GM10847 (cell line): ENCODE data around the gene TPO.

Experiments used
- POLR2A ChIP-seq: IDR thresholded peaks from 2 replicates; pipeline ENCODE4 v1.6.1; 2011; ENCODE audit not compliant: insufficient read length; ENCODE audit errors: extremely low read depth

The TPO gene

GRCh38 chr2:1561811-1562421 is 148.7 kb downstream of the TPO start:
- no peak for TF ChIP-seq POLR2A

GRCh38 chr2:1563084-1563857 is 150.0 kb downstream of the TPO start:
- no peak for TF ChIP-seq POLR2A

GRCh38 chr2:1563943-1564891 is 151.0 kb downstream of the TPO start:
- no peak for TF ChIP-seq POLR2A

- no peak for TF ChIP-seq POLR2A
Measured at GRCh38 chr2:1567556-1568344, 154.5 kb downstream of the TPO start.

- no peak for TF ChIP-seq POLR2A
Measured at GRCh38 chr2:1569879-1570450, 156.7 kb downstream of the TPO start.

- no peak for TF ChIP-seq POLR2A
Measured at GRCh38 chr2:1571477-1572417, 158.5 kb downstream of the TPO start.

GRCh38 chr2:1572638-1573037 is 159.4 kb downstream of the TPO start:
- TF ChIP-seq POLR2A = no peak

- no peak for TF ChIP-seq POLR2A
Measured at GRCh38 chr2:1577846-1578245, 164.6 kb downstream of the TPO start.

- no peak for TF ChIP-seq POLR2A
Measured at GRCh38 chr2:1581965-1582625, 168.8 kb downstream of the TPO start.

GRCh38 chr2:1582891-1583341 is 169.7 kb downstream of the TPO start:
- TF ChIP-seq POLR2A = no peak

- TF ChIP-seq POLR2A = no peak
Measured at GRCh38 chr2:1584051-1584531, 170.8 kb downstream of the TPO start.

- no peak for TF ChIP-seq POLR2A
Measured at GRCh38 chr2:1584691-1585485, 171.6 kb downstream of the TPO start.

- no peak for TF ChIP-seq POLR2A
Measured at GRCh38 chr2:1585635-1586034, 172.4 kb downstream of the TPO start.
